ENCODE results near the gene ELK4. TPM values are rescaled to one million over a fixed set of nuclear protein-coding genes. Genes with fewer than 3 reads are reported as not detected.

ELK4 gene
- total and polyA plus RNA-seq, 2 of the 8 experiments (the other 6 are each of a cell fraction or from before 2014, with no cell fraction given), result 2.9 to 26.3 TPM

- Histone ChIP-seq H3K27me3 (replicated peaks in 1 of 4; ENCODE audit: control insufficient read depth in 3 of 4, extremely low read depth in 1 of 4, insufficient read depth in 3 of 4, low read length in 3 of 4) (peaks cover 0 to 2% (median 0%) of the 10 kb centered on the region in 4 experiments; a peak in 1 of 7 replicates), H2BK12ac (ENCODE audit: low read depth, low read length) (no peak overlapping the region), H4K5ac (ENCODE audit: insufficient read length, low read depth, low read length) (no peak overlapping the region), H2BK20ac (ENCODE audit: low read length) (no peak overlapping the region), H2BK15ac (ENCODE audit: low read length) (no peak overlapping the region), H4K20me1 (replicated peaks in 1 of 2; ENCODE audit: control insufficient read depth in 1 of 2, insufficient read depth in 2 of 2, low read length in 2 of 2) (peaks cover 0 to 6% of the 10 kb centered on the region in 2 experiments), H3K79me1 (ENCODE audit: low read depth, low read length) (no peaks in the 10 kb centered on the region; the same call in 1 of the 2 replicates), H2AK5ac (ENCODE audit: low read depth, low read length) (no peak overlapping the region), H3K14ac (ENCODE audit: insufficient read length) (no peak overlapping the region), H4K8ac (ENCODE audit: extremely low read depth, insufficient read depth, low read length) (no peak overlapping the region), H3K9ac (replicated peaks in 1 of 4; ENCODE audit: extremely low read depth in 1 of 4, low read depth in 3 of 4, low read length in 3 of 4) (no peak overlapping the region), H3K56ac (replicated peaks; ENCODE audit: insufficient read length, low read depth, low read length) (no peak overlapping the region), H3K4me3 (ENCODE audit: extremely low read depth in 1 of 4, insufficient read depth in 2 of 4, low read depth in 3 of 4, low read length in 4 of 4) (no peak overlapping the region), H3K36me3 (ENCODE audit: control insufficient read depth in 2 of 4, insufficient read depth in 4 of 4, low read length in 3 of 4) (peaks cover 0 to 13% (median 1%) of the 10 kb centered on the region in 4 experiments; a peak in 4 of 8 replicates), H3K79me2 (ENCODE audit: control insufficient read depth in 1 of 2, insufficient read depth in 2 of 2, low read length in 2 of 2) (no peaks in the 10 kb centered on the region), H3K27ac (ENCODE audit: low read depth, low read length) (no peak overlapping the region), H3K4me1 (replicated peaks in 1 of 4; ENCODE audit: control insufficient read depth in 3 of 4, insufficient read depth in 4 of 4, low read length in 3 of 4) (no peaks in the 10 kb centered on the region), H3K23me2 (ENCODE audit: low read depth, low read length) (no peaks in the 10 kb centered on the region), H4K91ac (replicated peaks; ENCODE audit: insufficient read length, low read length) (no peak overlapping the region), H2AFZ (ENCODE audit: low read length) (no peak overlapping the region), H3K9me3 (ENCODE audit: insufficient read depth in 2 of 2, low read depth in 1 of 2, low read length in 1 of 2) (no peaks in the 10 kb centered on the region), H2BK120ac (replicated peaks; ENCODE audit: low read depth, low read length) (no peak overlapping the region), H3K4me2 (ENCODE audit: insufficient read depth in 1 of 2, low read depth in 2 of 2, low read length in 2 of 2) (no peak overlapping the region), H2BK5ac (ENCODE audit: low read depth, low read length) (no peak overlapping the region), H3K18ac (ENCODE audit: extremely low read depth, low read length) (no peak overlapping the region), H3K4ac (replicated peaks; ENCODE audit: insufficient read length, low read depth, low read length) (no peak overlapping the region), H3K23ac (ENCODE audit: insufficient read length) (no peak overlapping the region)
- TF ChIP-seq ASH2L (IDR thresholded peaks at IDR 0.05; ENCODE audit: low read length) (no peak), RNF2 (IDR thresholded peaks at IDR 0.05; ENCODE audit: borderline replicate concordance, low read depth, low read length, missing control alignments, poor library complexity, severe bottlenecking) (no peak), NANOG (IDR thresholded peaks at IDR 0.05; ENCODE audit: insufficient read depth, low read depth, low read length, poor library complexity, severe bottlenecking) (no peak), CTBP2 (IDR thresholded peaks at IDR 0.05; ENCODE audit: borderline replicate concordance, insufficient read depth, insufficient read length, low read length) (no peak), GABPA (IDR thresholded peaks at IDR 0.05; ENCODE audit: borderline replicate concordance, insufficient read depth, low read length) (no peak), SIX5 (IDR thresholded peaks at IDR 0.05; ENCODE audit: low read depth, low read length) (no peak), SP4 (IDR thresholded peaks at IDR 0.05; ENCODE audit: low read length) (no peak), BCL11A (IDR thresholded peaks at IDR 0.05; ENCODE audit: low read depth in 2 of 2, low read length in 2 of 2) (no peak), POLR2AphosphoS5 (IDR thresholded peaks at IDR 0.05; ENCODE audit: low read depth, low read length) (no peak), TEAD4 (IDR thresholded peaks at IDR 0.05; ENCODE audit: low read depth, low read length) (no peak), SRF (IDR thresholded peaks at IDR 0.05; ENCODE audit: low read depth, low read length) (no peak), POLR2A (IDR thresholded peaks at IDR 0.05; ENCODE audit: control extremely low read depth in 1 of 2, low read depth in 2 of 2, low read length in 2 of 2) (no peak)
- no peak for DNase-seq (ENCODE audit: low read depth in 1 of 2, low spot score in 2 of 2)
- WGBS, 2 experiments (ENCODE audit: extremely low coverage in 1 of 2, insufficient coverage in 1 of 2, insufficient read length in 1 of 2, insufficient replicate concordance in 2 of 2, low coverage in 1 of 2, low lambda C conversion rate in 2 of 2, missing lambda C conversion rate in 1 of 2), result 91% methylated on average over 5 of the region's 5 CpGs; no CpG with 5 or more reads in 1 of the 2 experiments
- FAIRE-seq, result no peak
- CTCF ChIA-PET (ENCODE audit: partially characterized antibody), result interaction anchor here (1.0 kb wide), 1 partner anchor 12 kb away, joined by 6 read pairs; no protein-coding TSS in a partner anchor
- POLR2A ChIA-PET (ENCODE audit: partially characterized antibody), result no interaction called here
These were observed 27.8 kb downstream of the ELK4 start for GRCh38 chr1:205604059-205604458.
